ENCODE data around the gene NSMF.

Gene NSMF

GRCh38 chr9:137406085-137406760 lies 52.9 kb downstream of the NSMF start:
- H3K36me3 ChIP-seq (ENCODE audit: insufficient read depth): no peaks in the 10 kb centered on the region
- no peak overlapping the region for H3K27ac ChIP-seq
- H3K4me1 ChIP-seq (ENCODE audit: low read depth, poor library complexity, severe bottlenecking): peaks cover 12% of the 10 kb centered on the region
- no peak overlapping the region for H3K9ac ChIP-seq
- no peak for TF ChIP-seq CTCF (conservative IDR thresholded peaks at IDR 0.05; ENCODE audit: low read depth, low read length)
- no peaks in the 10 kb centered on the region for H3K27me3 ChIP-seq (ENCODE audit: insufficient read depth, low read depth)
- no peak overlapping the region for H3K4me2 ChIP-seq
- no peaks in the 10 kb centered on the region for H4K20me1 ChIP-seq (ENCODE audit: insufficient read depth)
- H2AFZ ChIP-seq (ENCODE audit: low read depth): no peak overlapping the region
- no peaks in the 10 kb centered on the region for H3K79me2 ChIP-seq (ENCODE audit: insufficient read depth, low read depth)
- H3K4me3 ChIP-seq (IDR thresholded peaks at IDR 0.05; ENCODE audit: insufficient read depth, low read depth, low read length): no peak overlapping the region

- no peak overlapping the region for H3K4me2 ChIP-seq
- peaks cover 7% of the 10 kb centered on the region for H3K4me1 ChIP-seq (ENCODE audit: low read depth, poor library complexity, severe bottlenecking)
- no peaks in the 10 kb centered on the region for H3K36me3 ChIP-seq (ENCODE audit: insufficient read depth)
- no peaks in the 10 kb centered on the region for H3K27me3 ChIP-seq (ENCODE audit: insufficient read depth, low read depth)
- no peaks in the 10 kb centered on the region for H4K20me1 ChIP-seq (ENCODE audit: insufficient read depth)
- H2AFZ ChIP-seq (ENCODE audit: low read depth): no peak overlapping the region
- TF ChIP-seq CTCF (conservative IDR thresholded peaks at IDR 0.05; ENCODE audit: low read depth, low read length): no peak
- no peak overlapping the region for H3K27ac ChIP-seq
- no peak overlapping the region for H3K9ac ChIP-seq
- no peaks in the 10 kb centered on the region for H3K79me2 ChIP-seq (ENCODE audit: insufficient read depth, low read depth)
- no peak overlapping the region for H3K4me3 ChIP-seq (IDR thresholded peaks at IDR 0.05; ENCODE audit: insufficient read depth, low read depth, low read length)
Observed at GRCh38 chr9:137405677-137406081, 53.5 kb downstream of the NSMF start.

- Histone ChIP-seq H3K9ac (no peak overlapping the region), H3K4me2 (no peak overlapping the region), H3K4me1 (ENCODE audit: low read depth, poor library complexity, severe bottlenecking) (peaks cover 3% of the 10 kb centered on the region), H3K36me3 (ENCODE audit: insufficient read depth) (no peaks in the 10 kb centered on the region), H4K20me1 (ENCODE audit: insufficient read depth) (no peaks in the 10 kb centered on the region), H2AFZ (ENCODE audit: low read depth) (no peak overlapping the region), H3K27me3 (ENCODE audit: insufficient read depth, low read depth) (no peaks in the 10 kb centered on the region), H3K79me2 (ENCODE audit: insufficient read depth, low read depth) (no peaks in the 10 kb centered on the region), H3K27ac (no peak overlapping the region), H3K4me3 (IDR thresholded peaks at IDR 0.05; ENCODE audit: insufficient read depth, low read depth, low read length) (no peak overlapping the region)
- no peak for TF ChIP-seq CTCF (conservative IDR thresholded peaks at IDR 0.05; ENCODE audit: low read depth, low read length)
Observed at GRCh38 chr9:137404961-137405567, 54.1 kb downstream of the NSMF start.

GRCh38 chr9:137403269-137403668 lies 55.9 kb downstream of the NSMF start:
- TF ChIP-seq CTCF (conservative IDR thresholded peaks at IDR 0.05; ENCODE audit: low read depth, low read length): no peak
- no peaks in the 10 kb centered on the region for H4K20me1 ChIP-seq (ENCODE audit: insufficient read depth)
- no peak overlapping the region for H3K4me3 ChIP-seq (IDR thresholded peaks at IDR 0.05; ENCODE audit: insufficient read depth, low read depth, low read length)
- no peaks in the 10 kb centered on the region for H3K36me3 ChIP-seq (ENCODE audit: insufficient read depth)
- no peak overlapping the region for H3K4me2 ChIP-seq
- H3K27me3 ChIP-seq (ENCODE audit: insufficient read depth, low read depth): no peaks in the 10 kb centered on the region
- no peak overlapping the region for H2AFZ ChIP-seq (ENCODE audit: low read depth)
- no peak overlapping the region for H3K27ac ChIP-seq
- H3K79me2 ChIP-seq (ENCODE audit: insufficient read depth, low read depth): no peaks in the 10 kb centered on the region
- H3K9ac ChIP-seq: no peak overlapping the region
- no peaks in the 10 kb centered on the region for H3K4me1 ChIP-seq (ENCODE audit: low read depth, poor library complexity, severe bottlenecking)

Data from KMS-11 (cell line).